NCI-H345 treated with DMSO at 0.1 percent for 48 hours (cell line): ENCODE data around the gene JAZF1.
"Not testable (repeated sequence)": the region's sequence is repeated elsewhere in the genome, so short reads cannot be mapped to it uniquely, and the experiment has no call there.

Source experiments
- DNase-seq: peaks from one replicate; lab custom pipeline; 2025; ENCODE audit not compliant: unreplicated experiment; lab: John Stamatoyannopoulos, UW

The JAZF1 gene

DNA sequence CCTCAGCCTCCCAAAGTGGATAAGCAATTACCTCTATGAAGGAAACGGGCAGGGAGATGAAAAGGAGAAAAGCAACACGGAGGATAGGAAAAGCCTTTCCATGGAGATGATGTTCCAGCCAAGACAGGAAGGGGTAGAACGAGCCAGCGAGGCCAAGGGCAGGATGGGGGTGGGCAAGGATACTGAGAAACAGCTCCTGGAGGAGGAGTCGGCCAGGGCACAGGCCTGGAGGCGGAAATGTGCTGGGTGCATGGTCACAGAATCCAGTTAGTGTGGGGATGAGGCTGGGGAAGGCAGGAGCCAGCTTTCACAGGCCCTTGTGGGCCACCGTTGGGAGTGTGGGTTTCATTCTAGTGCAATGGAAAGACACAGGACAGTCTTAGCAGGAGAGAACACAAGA is 162.6 kb downstream of the JAZF1 start:
- no peak for DNase-seq

DNA sequence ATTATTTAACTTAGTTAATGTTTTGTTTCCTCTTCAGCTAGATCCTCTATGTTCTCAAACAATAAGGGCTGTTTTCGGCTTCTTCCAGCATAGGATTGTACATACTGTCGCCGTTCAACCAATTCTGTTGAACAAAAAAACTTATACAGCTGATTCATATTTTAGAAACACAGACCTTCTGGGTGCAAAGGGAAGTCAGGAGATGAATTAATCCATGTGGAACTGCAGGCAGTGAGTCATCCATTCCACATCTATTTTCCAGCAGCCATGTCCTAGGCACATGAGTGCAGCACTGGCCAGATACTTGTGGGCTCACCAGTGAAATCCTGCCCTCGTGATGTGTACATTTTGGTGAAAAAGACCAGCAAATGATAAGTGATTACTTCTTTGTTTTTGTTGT is 163.2 kb downstream of the JAZF1 start:
- DNase-seq: no peak

DNA sequence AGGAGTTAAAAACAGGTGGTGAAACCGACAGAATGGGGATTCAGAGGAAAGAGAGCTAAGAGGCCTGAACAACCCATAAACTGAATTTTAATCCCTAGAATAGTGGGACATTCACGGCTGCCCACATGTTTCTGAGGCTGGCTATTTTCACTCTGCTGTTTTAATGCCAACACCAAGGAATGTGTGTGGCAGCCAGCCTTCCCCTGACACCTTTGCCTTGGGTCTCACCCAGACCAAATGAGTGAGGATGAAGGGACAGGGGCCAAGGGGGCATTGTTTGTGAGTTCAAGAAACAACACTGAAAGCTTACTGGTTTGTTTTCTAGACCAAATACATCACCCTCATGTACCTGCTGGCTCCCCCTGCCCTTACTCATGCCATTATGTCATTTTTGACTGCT is 164.3 kb downstream of the JAZF1 start:
- no peak for DNase-seq

DNA sequence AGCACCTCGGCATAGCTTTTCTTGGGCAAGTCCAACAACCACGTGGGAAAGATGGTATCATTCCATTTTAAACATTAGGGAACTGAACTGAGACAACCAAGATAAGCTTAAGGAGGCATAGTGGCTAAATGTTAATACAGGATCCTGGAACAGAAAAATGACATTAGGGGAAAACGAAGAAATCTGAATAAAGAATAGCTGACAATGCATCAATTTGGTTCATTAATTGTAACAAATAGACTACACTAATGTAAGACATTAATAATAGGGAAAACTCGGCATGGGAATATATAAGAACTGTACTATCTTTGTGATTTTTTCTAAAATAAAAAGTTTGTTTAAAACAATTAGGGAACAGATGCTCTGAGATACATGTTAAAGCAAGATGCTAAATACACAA is 165.4 kb downstream of the JAZF1 start:
- DNase-seq: no peak

DNA sequence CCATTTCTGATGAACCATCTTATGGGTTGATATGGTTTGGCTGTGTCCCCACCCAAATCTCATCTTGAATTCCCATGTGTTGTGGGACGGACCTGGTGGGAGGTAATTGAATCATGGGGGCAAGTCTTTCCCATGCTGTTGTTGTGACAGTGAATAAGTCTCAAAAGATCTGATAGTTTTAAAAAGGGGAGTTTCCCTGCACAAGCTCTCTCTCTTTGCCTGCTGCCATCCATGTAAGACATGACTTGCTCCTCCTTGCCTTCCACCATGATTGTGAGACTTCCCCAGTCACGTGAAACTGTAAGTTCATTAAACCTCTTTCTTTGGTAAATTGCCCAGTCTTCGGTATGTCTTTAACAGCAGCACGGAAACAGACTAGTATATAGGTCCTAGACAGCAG is 166.3 kb downstream of the JAZF1 start:
- not testable (repeated sequence) for DNase-seq

DNA sequence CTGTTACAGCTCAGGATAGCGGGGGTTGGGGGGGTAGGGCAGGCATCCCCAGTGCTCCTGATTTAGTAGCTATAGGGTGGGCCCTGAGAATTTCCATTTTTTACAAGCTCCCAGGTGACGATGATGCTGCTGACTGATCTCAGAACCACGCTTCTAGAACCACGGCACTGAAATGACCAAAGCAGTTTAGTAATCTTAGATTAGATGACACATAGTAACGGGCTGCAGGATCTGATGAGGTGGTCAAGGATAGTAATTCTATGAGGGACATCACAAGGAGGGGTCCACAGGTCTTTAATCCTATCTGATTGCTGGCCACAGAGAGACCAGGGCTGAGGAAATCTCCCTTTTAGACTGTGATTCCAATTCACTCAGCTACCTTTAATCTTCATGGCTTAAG is 167.2 kb downstream of the JAZF1 start:
- no peak for DNase-seq

DNA sequence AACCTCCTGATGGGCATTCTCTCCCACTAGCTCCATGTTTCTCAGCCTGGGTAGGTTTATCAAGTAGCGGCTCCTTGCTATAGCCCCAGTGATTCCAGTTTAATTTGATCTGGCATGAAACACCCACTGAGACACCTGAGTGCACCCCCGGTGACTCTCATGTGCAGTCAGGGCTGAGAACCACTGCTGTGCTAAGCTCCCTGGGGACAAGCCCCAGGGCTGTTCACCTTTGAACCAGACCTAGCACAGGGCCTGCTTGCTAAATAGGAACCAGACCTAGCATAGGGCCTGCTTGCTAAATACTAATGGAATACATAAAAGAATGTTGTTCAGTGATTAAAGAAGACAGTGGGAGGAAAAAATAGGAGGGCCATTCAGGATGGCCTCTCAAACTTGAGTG is 167.6 kb downstream of the JAZF1 start:
- no peak for DNase-seq

DNA sequence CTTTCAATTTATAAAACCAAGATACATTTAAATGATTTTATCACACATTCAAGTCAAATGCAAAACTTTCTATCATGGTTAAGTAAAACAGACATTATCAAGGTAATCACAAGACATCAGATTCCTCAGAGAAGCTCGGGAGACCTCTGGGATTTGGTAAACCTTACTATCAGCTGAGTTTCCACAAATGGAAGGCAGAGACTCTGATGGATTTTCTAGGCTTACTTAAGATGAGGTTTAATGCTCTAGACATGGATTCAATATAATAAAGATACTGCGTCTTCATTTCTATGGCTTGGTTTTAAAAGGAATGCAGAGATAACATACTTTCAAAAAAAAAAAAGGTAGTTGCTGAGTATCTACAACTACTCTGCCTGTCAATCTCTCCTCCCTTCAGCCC is 171.7 kb downstream of the JAZF1 start:
- no peak for DNase-seq

DNA sequence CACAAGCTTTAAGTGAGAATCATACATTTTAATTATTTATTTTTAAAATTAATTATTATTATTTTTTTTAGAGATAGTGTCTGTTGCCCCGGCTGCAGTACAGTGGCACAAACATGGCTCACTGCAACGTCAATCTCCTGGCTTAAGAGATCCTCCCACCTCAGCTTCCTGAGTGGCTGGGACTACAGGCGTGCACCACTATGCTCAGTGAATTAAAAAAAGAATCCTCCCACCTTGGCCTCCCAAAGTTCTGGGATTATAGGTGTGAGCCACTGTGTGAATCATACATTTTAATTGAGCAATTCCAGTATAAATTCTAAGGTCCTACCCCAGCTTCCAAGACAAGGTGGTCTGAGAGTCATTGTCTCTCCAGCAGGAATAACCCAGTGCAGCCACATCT is 172.4 kb downstream of the JAZF1 start:
- DNase-seq: no peak

DNA sequence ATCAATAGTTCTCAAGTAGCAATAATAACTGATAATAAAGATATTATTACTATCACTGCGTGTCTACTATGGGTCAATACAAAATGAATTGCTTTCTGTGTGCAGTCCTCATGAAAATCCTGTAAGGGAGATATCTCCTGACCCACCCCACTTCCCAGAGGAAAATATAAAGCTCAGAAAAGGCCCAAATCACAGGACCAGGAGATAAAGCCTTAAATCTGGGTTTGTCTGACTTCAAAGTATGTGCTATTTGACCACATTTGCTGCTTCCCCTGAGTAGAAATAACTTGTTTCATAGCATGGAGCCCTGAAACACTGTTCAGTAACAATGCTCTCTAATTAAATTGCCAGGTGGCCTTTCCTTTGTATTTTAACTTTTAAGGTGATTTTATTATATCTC is 174.1 kb downstream of the JAZF1 start:
- DNase-seq: no peak

DNA sequence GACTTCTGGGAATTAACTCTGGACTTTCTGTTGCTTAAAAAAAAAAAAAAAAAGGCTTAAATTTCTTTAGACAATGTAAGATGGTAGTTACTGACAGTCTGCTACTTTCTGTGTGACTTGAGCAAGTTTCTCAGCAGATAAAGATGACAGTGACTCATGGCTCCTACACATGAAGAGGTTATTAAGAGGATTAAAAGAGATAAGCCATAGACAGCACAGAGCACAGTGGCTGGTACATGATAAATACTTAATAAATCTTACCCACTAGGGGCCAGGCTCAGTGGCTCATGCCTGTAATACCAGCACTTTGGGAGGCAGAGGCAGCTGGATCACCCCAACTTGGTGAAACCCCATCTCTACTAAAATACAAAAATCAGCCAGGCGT is 174.8 kb downstream of the JAZF1 start:
- no peak for DNase-seq

DNA sequence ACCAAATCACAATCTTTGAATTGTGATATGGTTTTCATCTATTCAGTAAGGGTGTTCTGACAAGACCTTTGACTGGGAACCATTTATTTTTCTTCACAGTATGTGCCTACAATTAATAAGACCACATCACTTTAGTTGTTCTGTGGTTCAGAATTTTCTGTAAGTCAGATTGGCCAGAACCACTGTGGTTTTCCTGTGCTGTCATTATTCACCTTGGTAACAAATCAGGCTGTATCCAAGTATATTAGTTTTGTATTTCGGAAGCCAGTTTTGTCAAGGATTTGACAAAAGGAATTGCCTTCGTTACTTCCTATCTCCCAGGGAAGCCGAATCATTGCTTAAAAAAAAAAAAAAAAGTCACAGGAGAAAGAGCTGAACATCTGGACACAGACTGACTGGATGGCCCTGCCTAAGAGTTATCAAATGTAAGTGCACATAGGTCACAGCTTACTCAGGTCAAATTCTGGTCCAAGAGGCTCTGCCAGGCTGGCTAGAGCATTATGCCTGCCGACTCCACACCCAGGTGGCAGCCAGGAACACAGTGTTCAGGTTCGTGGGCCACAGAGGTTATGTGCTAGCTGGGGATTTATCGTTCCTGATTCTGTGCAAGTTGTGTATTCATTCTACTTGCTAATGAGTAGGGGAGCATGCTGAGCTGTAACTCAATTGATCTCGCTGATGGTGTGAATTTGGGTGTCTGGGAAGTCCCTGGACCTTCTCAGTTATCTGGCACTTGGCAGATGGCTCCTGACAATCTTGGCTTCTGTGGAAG is 175.3 kb downstream of the JAZF1 start:
- no peak for DNase-seq

DNA sequence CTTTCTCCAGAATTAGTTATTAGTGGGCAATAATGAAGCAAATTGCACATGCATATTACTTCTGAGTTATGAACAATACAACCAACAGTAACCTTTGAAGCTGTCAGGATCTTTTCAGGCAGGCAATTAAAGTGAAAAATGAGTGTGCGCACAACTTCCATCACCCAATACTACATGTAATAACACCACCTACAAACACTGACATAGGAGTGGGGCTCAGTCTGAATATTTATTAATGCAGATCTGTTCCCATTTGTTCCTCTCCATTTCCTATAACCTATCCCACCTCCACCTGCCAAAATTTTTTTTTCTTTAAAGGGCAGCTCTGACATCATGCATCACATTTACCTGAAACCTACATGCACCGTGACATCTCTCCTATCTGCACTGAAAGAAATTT is 177.2 kb downstream of the JAZF1 start:
- no peak for DNase-seq

DNA sequence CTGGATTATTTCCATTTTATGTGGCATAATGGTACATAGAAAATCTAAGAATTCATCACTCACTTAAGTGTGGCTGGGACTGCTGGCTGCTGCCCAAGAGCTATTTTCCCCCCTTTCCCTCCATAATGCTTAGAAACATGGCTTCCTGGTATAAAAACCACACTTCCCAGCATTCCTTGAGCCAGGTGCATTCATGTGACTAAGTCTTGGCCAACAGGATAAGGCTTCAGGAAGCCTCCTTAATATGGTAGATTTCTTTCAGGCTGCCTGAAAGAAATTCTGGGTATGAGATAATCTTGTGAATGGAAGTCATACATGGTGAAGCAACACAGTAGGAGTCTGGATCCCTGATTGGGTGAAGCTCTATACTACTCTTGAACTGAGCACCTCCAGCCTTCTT is 178.0 kb downstream of the JAZF1 start:
- DNase-seq: no peak

DNA sequence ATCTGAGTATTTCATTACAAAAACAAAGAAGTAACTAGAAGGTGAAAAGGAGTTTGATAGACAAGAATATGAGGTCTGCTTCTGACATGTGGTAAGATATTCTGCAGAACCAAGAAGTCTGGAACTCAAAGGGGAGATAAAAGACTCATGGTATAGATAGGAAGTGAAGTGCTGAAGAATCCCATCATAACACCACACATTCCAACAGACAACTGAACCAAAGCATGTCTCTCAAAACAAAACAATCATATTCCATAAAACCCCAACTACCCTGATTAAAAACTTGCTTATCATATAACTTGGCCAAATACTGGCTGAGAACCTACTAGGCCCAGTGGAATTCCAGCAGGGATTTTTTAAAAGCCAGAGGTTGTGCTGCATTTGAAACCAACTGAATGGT is 178.7 kb downstream of the JAZF1 start:
- no peak for DNase-seq

DNA sequence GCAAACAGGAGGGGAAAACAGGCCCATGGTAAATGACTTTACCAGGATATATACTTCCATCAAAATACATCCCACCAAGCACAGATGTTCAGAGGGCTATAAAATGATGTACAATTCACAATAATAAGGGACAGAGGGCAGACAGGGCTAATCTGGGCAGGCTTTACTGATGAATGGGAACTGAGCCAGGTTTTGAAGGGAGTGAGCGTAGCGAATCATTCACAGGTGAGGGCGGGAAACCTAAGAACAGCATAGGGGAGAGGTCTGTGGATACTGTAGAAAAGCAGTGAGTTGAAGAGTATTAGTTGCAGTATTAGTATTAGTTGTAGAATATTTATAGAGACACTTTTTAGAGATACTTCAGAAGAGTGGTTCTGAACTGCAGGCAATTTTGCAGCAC is 180.8 kb downstream of the JAZF1 start:
- peak; percentile 32 for DNase-seq

DNA sequence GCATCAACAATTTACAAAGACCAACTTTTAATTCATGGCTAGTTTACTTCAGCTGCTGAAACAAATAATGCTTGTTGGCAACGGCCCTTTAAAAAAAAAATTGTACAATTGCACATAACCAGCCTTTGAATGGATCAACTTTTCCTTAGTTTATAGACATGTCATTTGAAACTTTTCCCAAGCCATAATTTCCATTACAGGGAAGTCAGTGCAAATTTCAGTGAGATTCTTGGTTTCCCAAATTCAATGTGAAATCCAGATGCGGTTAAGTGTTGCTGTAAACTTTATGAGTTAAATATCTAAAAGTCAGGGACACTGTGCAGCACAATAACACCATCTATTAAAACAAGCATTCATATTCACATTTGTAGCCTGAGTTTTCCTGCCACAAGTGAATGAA is 182.2 kb downstream of the JAZF1 start:
- DNase-seq: no peak

DNA sequence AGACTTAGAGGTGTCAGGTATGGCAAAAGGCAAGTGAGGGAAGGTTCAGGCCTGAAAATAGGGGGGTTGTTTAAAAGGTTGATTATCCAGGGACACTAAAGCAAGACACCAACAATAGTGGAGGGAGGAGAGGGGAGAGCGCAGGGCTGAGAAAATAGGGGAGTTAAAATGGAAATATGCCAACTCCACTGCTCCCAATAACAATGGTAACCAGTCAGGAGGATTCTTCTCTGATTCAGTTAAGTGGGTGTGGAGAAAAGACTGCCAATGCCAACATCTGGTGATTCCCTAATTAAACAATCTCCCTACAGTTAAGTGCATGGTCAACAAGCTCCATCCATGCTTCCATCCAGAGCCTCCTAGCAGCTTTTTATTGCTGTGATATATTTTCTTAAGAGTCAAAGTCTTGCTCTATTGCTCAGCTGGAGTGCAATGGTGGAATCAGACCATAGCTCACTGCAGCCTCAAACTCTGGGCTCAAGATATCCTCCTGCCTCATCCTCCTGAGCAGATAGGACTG is 183.3 kb downstream of the JAZF1 start:
- DNase-seq: peak; percentile 88

DNA sequence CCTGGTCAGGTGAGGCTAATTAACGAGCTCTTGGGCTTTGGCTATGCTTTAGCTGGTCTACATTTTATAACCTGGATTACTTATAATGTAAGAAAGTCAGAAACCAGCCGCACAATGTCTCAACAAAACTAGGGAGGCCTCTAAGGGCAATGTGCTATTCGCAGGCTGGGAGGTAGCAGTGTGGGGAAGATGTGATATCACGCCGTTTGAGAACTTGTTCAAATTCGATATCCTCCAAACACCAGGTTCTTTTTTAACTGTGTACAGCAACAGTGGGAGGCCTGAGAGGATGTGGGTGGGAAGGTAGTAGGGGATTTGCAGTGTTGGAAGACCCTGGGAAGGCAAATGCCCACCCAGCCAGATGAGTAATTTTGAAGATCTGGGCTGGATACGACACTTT is 184.5 kb downstream of the JAZF1 start:
- no peak for DNase-seq

DNA sequence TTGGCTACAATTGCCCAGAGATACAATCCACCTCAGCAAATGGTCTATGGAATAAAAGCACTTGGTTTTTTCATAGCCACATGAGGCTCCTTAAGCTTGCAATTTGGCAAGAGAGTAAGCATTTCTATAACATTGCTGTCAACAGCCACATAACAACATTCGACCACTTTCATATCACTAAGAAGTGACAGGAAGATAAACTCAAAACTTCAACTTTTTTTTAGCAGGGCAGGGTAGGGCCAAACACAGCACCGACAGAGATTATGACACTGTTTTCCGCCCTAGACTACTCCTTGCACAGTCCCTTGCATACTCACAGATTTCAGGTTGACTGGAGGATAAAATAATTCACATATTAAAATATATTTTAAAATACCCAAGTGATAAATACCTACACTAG is 185.4 kb downstream of the JAZF1 start:
- no peak for DNase-seq

DNA sequence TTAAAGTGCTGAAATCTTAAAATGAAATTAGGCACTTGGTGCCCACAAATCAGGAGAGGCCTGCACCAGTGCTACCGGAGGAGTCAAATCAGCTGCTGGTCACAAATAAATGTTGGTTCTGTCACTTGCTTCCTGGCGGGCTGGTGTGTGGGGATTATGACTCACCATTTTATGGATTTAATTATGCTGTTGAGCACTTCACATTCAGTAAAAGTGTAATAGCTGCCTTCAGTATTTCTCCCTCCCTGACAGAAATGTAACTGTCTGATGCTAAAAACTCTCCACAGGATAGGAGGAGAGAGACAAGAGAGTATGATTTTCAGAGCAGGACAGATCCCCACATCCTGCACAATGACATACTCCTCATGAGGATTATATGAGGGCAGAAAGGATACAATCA is 186.0 kb downstream of the JAZF1 start:
- no peak for DNase-seq

DNA sequence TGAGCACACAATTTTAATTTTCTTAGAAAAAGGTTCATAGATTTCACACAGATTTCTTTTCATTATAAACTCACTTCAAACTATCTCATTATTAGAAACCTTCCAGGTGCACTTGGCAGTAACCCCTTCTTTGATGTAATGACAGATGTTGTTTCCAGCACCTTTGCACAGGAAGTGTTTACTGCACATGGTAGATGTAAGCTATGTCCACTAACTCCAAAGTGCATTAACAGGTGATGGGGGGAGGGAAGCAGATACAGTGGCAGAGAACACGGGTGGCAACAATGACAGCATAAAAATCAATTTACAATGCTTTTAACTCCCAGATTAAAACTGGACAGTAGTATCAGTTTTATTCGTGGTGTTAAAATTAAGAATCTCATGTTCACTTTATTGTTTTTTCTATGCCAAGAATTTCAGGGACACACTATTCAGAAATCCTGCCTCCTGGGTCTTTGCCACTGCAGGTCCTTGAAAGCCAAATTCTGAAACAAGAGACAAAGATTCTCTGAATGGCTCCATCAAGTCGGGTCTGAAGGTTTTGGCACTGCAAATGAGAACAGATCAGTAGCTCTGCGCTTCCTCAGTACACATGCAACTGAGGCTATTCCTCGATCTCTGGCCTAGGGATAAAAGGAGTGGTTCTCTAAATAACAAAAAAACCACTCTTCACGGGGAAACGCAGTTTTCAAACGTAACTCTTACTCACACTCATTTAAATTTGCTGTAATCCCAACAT is 187.7 kb downstream of the JAZF1 start:
- DNase-seq: no peak

DNA sequence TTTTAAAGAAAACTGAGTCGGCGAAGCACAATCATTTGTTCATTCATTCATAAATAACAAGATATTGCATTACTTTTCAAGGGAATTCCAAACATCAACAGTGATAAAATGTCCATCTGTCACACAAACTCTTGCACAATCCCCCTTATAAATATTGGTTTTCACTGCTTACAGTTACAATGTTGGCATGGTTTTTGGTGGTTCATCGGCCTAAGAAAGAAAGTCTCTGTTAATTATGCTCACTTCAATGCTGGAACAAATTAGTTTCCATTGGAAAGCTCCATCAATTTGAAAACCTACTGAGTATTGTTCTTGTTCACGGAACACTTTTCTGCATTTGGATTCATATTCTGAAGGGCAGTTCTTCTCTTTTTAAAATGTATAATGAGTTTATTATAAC is 188.5 kb downstream of the JAZF1 start:
- DNase-seq: no peak
